K562 (cell line): ENCODE results near the gene THOC5. TPM values are rescaled to one million over a fixed set of nuclear protein-coding genes. Genes with fewer than 3 reads are reported as not detected.

Experiments
- ATAC-seq: fragments of 200-7000 bp; cut with Tn5 transposase; 3 replicates; pipeline ENCODE4 v1.9.1; 2020; ENCODE audit warnings: moderate library complexity
- BruUV-seq: library from RNA; stranded (reverse); fragments of 400-500 nt; replicated peaks from 2 replicates; lab custom pipeline; 2021; lab: Mats Ljungman, UMichigan
- CTCF ChIA-PET: fragments of 300-600 bp; formaldehyde crosslinking; extraction: SDS; loops from one replicate; lab custom pipeline; 2021; ENCODE audit warnings: low intra/inter-chr PET ratio; lab: Yijun Ruan, JAX
- POLR2A ChIA-PET: fragments of 300-600, 350-650 bp; sonication (Branson Sonifier 250); formaldehyde crosslinking; extraction: SDS; loops from one replicate; lab custom pipeline; 2021; ENCODE audit warnings: antibody characterized with exemption, inconsistent platforms; lab: Yijun Ruan, JAX
- DNase-seq, 4 experiments: peaks; one replicate each; pipeline versions ENCODE4 v3.0.0 to v3.0.0-alpha.2; 2011 to 2018; ENCODE audit warnings: low spot score in 3 of 4, mixed read lengths in 3 of 4; ENCODE audit errors: extremely low read depth in 1 of 4
- FAIRE-seq: peaks from 2 replicates; lab custom pipeline; 2011; peaks lifted over from hg19 to GRCh38; lab: Jason Lieb, UNC
- H2AFZ ChIP-seq: 2 replicates; pipeline ENCODE4 v1.6.0; 2011; ENCODE audit warnings: low read depth, low read length, control low read depth, inconsistent platforms
- H3K27ac ChIP-seq: fragments of 200-600 bp; 3 replicates; pipeline ENCODE4 v1.8.0; 2011; ENCODE audit warnings: low read depth, mild to moderate bottlenecking, control low read depth, inconsistent platforms, low read length, moderate library complexity, mixed read lengths; ENCODE audit errors: extremely low read depth
- H3K27me3 ChIP-seq, 2 experiments: fragments of 300-600 bp in 1 of 2; 2 replicates in 1 of 2; 3 replicates in 1 of 2; pipeline versions ENCODE4 v1.6.0 to v1.8.0; 2011; ENCODE audit warnings: inconsistent platforms in 2 of 2, low read length in 2 of 2, mild to moderate bottlenecking in 1 of 2, mixed read lengths in 1 of 2, moderate library complexity in 1 of 2; ENCODE audit not compliant: control insufficient read depth in 2 of 2, insufficient read depth in 2 of 2
- H3K36me3 ChIP-seq: fragments of 300-600 bp; 3 replicates; pipeline ENCODE4 v1.8.0; 2011; ENCODE audit warnings: mild to moderate bottlenecking, low read length, inconsistent platforms; ENCODE audit not compliant: control insufficient read depth, insufficient read depth
- H3K4me1 ChIP-seq, 2 experiments: fragments of 200-600 bp in 1 of 2; replicated peaks in 1 of 2; 2 replicates in 1 of 2; 3 replicates in 1 of 2; pipeline versions ENCODE4 v1.5.1 to v1.8.0; 2011; ENCODE audit warnings: inconsistent platforms in 2 of 2, low read length in 2 of 2, mild to moderate bottlenecking in 1 of 2, mixed read lengths in 1 of 2, moderate library complexity in 1 of 2; ENCODE audit not compliant: control insufficient read depth in 2 of 2, insufficient read depth in 2 of 2
- H3K4me2 ChIP-seq: 2 replicates; pipeline ENCODE4 v1.6.1; 2011; ENCODE audit warnings: low read length, control low read depth, inconsistent platforms, mixed read lengths; ENCODE audit not compliant: insufficient read depth
- H3K4me3 ChIP-seq: fragments of 200-600 bp; sonication (generic), shearing (Covaris generic); 2 replicates; pipeline ENCODE4 v1.5.1; 2016; ENCODE audit warnings: control low read depth, inconsistent platforms
- H3K79me2 ChIP-seq: fragments of 200-600 bp; 3 replicates; pipeline ENCODE4 v1.8.0; 2011; ENCODE audit warnings: low read length, inconsistent platforms; ENCODE audit not compliant: control insufficient read depth, insufficient read depth
- H3K9ac ChIP-seq, 2 experiments: 2 replicates each; pipeline versions ENCODE4 v1.6.0 to v1.6.1; 2011; ENCODE audit warnings: low read depth in 2 of 2, low read length in 2 of 2, control low read depth in 1 of 2, inconsistent platforms in 1 of 2, mild to moderate bottlenecking in 1 of 2, mixed read lengths in 1 of 2; ENCODE audit not compliant: insufficient read depth in 1 of 2
- H3K9me1 ChIP-seq: one replicate; pipeline ENCODE4 v1.6.0; 2011; ENCODE audit warnings: inconsistent platforms, mild to moderate bottlenecking, low read length, moderate library complexity; ENCODE audit not compliant: control insufficient read depth, insufficient read depth
- H3K9me3 ChIP-seq: replicated peaks from 2 replicates; pipeline ENCODE4 v1.5.1; 2011; ENCODE audit warnings: low read depth, low read length, inconsistent platforms; ENCODE audit not compliant: control insufficient read depth, insufficient read depth
- H4K20me1 ChIP-seq: replicated peaks from 2 replicates; pipeline ENCODE4 v1.6.1; 2011; ENCODE audit warnings: low read length, inconsistent platforms, mixed read lengths; ENCODE audit not compliant: control insufficient read depth, insufficient read depth
- E2F5 ChIP-seq: sonication (generic); formaldehyde crosslinking; IDR thresholded peaks from 2 replicates; pipeline ENCODE4 v1.8.0; 2022; ENCODE audit warnings: mild to moderate bottlenecking, missing genetic modification reagents
- FOXK1 ChIP-seq: sonication (generic); formaldehyde crosslinking; IDR thresholded peaks from 2 replicates; pipeline ENCODE4 v1.8.0; 2022; ENCODE audit warnings: missing genetic modification reagents, mild to moderate bottlenecking, borderline replicate concordance
- HMBOX1 ChIP-seq: sonication (generic); IDR thresholded peaks from 2 replicates; pipeline ENCODE4 v1.6.1; 2016
- RBM22 ChIP-seq: fragments of 200-400 bp; formaldehyde crosslinking; IDR thresholded peaks from 2 replicates; pipeline ENCODE4 v1.6.1; 2018; ENCODE audit warnings: low read length, low read depth; ENCODE audit not compliant: poor library complexity, severe bottlenecking
- ZKSCAN8 ChIP-seq: fragments of 200-800 bp; sonication (Bioruptor generic); IDR thresholded peaks from 2 replicates; pipeline ENCODE4 v1.6.1; 2016; ENCODE audit warnings: missing genetic modification characterization, missing compliant biosample characterization
- ZNF175 ChIP-seq: fragments of 200-800 bp; sonication (Bioruptor generic); IDR thresholded peaks from 2 replicates; pipeline ENCODE4 v1.6.1; 2016; ENCODE audit warnings: low read depth, mild to moderate bottlenecking, missing genetic modification characterization, missing compliant biosample characterization
- WGBS: fragments of 100-300 bp; shearing (Covaris generic); methylation state at CpG from one replicate; pipeline ENCODE4 v1.1.6; 2016; ENCODE audit warnings: low coverage, mixed read lengths; ENCODE audit not compliant: insufficient coverage; ENCODE audit errors: missing lambda C conversion rate; 5-methylcytosine and 5-hydroxymethylcytosine counted together
- in situ Hi-C: fragments of 300-500 bp; cut with MboI; formaldehyde crosslinking; loops from 4 replicates; pipeline ENCODE4 v1.15.0; 2018; ENCODE audit warnings: inconsistent platforms, mixed read lengths
- intact Hi-C: fragments of 100-400 bp; cut with micrococcal nuclease; formaldehyde crosslinking; loops from 2 replicates; pipeline ENCODE4 v1.14.2; 2022
- polyA plus RNA-seq, 8 experiments: library from polyadenylated mRNA; depleted of rRNA in 4 of 8; stranded (reverse) in 5 of 8; unstranded in 3 of 8; fragments of >200 nt; fragmentation: Nextera tagmentation in 2 of 8; fragmentation: Illumina TruSeq in 1 of 8; extraction: Ambion mirVana in 2 of 8; extraction: Trizol in 1 of 8; gene quantifications; 2 replicates each; pipeline versions ENCODE4 v1.2.1 to v1.2.3, GENCODE V29; 2011 to 2014; ENCODE audit warnings: inconsistent platforms in 1 of 8, missing spikeins in 1 of 8
- total RNA-seq, 7 experiments: library from RNA; depleted of rRNA in 6 of 7; stranded (reverse); fragments of >200 nt in 6 of 7; fragmentation: Illumina TruSeq in 2 of 7; extraction: Trizol in 2 of 7; gene quantifications; 2 replicates each; pipeline versions ENCODE4 v1.2.1 to v1.2.3, GENCODE V29; 2011 to 2021; ENCODE audit warnings: low replicate concordance in 1 of 7
- TF ChIP-seq, protein P1 (sequence below): fragments of 250-450 bp; sonication (Bioruptor Pico); IDR thresholded peaks from 2 replicates; pipeline ENCODE4 v1.8.0; 2022; ENCODE audit warnings: inconsistent platforms
- TF ChIP-seq, protein P2 (sequence below): fragments of 250-450 bp; sonication (Bioruptor Pico); IDR thresholded peaks from 2 replicates; pipeline ENCODE4 v1.9.0; 2021; ENCODE audit warnings: mild to moderate bottlenecking

The THOC5 gene
- total and polyA plus RNA-seq, 9 of the 15 experiments (the other 6 are each of a cell fraction or from before 2014, with no cell fraction given): 45.3 to 96.5 (median 51.4) TPM

DNA sequence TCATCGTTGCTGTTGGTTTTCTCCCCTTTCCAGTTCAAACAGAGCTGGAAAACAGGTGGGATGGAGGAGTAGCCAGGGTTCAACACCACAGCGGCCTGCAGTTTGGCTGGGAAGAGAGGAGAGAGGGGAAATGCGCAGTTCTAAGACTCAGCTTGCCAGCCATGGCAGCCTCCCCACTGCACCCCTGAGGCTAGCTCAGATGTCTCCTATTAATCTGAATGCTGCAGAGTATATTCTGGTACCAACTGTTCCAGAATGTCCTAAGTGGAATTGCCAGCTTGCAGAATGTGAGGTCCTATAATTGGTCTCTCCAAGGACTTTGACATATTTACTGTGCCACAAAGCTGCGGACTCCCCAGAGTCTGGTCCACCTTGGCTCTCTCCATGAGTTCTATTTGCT, 41.5 kb downstream of the THOC5 start:
- no peak overlapping the region for H3K4me2 ChIP-seq
- in situ Hi-C loops: no loop called here
- no peaks in the 10 kb centered on the region for H3K27me3 ChIP-seq
- FAIRE-seq (no peak), ATAC-seq (no peak), DNase-seq (no peak)
- no peak for TF ChIP-seq HMBOX1
- no peak for TF ChIP-seq RBM22
- no peak for TF ChIP-seq E2F5
- TF ChIP-seq, protein P1, sequence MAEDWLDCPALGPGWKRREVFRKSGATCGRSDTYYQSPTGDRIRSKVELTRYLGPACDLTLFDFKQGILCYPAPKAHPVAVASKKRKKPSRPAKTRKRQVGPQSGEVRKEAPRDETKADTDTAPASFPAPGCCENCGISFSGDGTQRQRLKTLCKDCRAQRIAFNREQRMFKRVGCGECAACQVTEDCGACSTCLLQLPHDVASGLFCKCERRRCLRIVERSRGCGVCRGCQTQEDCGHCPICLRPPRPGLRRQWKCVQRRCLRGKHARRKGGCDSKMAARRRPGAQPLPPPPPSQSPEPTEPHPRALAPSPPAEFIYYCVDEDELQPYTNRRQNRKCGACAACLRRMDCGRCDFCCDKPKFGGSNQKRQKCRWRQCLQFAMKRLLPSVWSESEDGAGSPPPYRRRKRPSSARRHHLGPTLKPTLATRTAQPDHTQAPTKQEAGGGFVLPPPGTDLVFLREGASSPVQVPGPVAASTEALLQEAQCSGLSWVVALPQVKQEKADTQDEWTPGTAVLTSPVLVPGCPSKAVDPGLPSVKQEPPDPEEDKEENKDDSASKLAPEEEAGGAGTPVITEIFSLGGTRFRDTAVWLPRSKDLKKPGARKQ (CRISPR knock-in tag): no peak
- TF ChIP-seq, protein P2, sequence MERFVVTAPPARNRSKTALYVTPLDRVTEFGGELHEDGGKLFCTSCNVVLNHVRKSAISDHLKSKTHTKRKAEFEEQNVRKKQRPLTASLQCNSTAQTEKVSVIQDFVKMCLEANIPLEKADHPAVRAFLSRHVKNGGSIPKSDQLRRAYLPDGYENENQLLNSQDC (CRISPR knock-in tag): no peak
- no peak for TF ChIP-seq ZKSCAN8 (CRISPR knock-in tag)
- no peak for TF ChIP-seq FOXK1 (CRISPR knock-in tag)
- TF ChIP-seq ZNF175 (CRISPR knock-in tag): no peak
- H2AFZ ChIP-seq: no peak overlapping the region
- WGBS: 100% methylated on average over 1 of the region's 4 CpGs
- CTCF ChIA-PET: interaction anchor here (0.6 kb wide), 1 partner anchor 124 kb away, joined by 4 read pairs; no protein-coding TSS in a partner anchor
- H3K9ac ChIP-seq: no peak overlapping the region
- no peaks in the 10 kb centered on the region; a peak in 1 of 5 replicates for H3K4me1 ChIP-seq
- no TSS peak for BruUV-seq
- H3K27ac ChIP-seq: no peak overlapping the region
- H4K20me1 ChIP-seq: no peaks in the 10 kb centered on the region
- H3K36me3 ChIP-seq: peaks cover 76% of the 10 kb centered on the region; the same call in 2 of the 3 replicates
- H3K4me3 ChIP-seq: no peak overlapping the region
- H3K79me2 ChIP-seq: no peaks in the 10 kb centered on the region
- POLR2A ChIA-PET: interaction anchor here (0.6 to 1.0 kb wide), 3 partner anchors 18 to 522 kb away, joined by 3 to 4 read pairs (median 3); no protein-coding TSS in a partner anchor
- intact Hi-C loops: no loop called here
- no peaks in the 10 kb centered on the region for H3K9me3 ChIP-seq
- no peaks in the 10 kb centered on the region for H3K9me1 ChIP-seq
